HL-60 (cell line): ENCODE data around the gene MMP8.

ENCODE experiments used
- SPI1 ChIP-seq: IDR thresholded peaks from 2 replicates; pipeline ENCODE4 v1.6.1; 2012; ENCODE audit warnings: low read depth, mild to moderate bottlenecking, borderline replicate concordance
- TF ChIP-seq, protein P1 (sequence below): IDR thresholded peaks from one replicate; pipeline ENCODE4 v1.5.1; 2011; ENCODE audit warnings: low read length, control low read depth, inconsistent platforms; ENCODE audit not compliant: insufficient read depth

DNA sequence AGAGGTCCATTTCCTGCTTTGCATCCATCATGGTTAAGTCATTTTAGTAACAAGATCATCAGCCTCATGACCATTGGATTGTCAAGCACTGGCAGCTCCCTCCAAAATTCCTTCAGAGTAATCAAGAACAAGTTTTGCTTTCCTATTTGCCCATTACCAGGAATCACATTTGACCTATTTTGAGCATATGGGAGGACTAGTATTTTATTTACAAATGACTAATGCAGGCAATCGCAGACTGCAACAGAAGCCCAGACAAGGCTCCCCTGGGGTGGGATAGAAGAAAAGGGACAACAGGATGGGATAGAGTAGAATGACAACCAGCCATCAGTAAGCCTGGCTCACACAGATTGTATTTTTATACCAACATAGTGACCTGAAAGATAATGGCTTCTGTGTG is 46.6 kb upstream of the MMP8 start:
- TF ChIP-seq, protein P1, sequence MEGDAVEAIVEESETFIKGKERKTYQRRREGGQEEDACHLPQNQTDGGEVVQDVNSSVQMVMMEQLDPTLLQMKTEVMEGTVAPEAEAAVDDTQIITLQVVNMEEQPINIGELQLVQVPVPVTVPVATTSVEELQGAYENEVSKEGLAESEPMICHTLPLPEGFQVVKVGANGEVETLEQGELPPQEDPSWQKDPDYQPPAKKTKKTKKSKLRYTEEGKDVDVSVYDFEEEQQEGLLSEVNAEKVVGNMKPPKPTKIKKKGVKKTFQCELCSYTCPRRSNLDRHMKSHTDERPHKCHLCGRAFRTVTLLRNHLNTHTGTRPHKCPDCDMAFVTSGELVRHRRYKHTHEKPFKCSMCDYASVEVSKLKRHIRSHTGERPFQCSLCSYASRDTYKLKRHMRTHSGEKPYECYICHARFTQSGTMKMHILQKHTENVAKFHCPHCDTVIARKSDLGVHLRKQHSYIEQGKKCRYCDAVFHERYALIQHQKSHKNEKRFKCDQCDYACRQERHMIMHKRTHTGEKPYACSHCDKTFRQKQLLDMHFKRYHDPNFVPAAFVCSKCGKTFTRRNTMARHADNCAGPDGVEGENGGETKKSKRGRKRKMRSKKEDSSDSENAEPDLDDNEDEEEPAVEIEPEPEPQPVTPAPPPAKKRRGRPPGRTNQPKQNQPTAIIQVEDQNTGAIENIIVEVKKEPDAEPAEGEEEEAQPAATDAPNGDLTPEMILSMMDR: no peak
- no peak for TF ChIP-seq SPI1
